ENCODE measurements around the gene TENM4.

The TENM4 gene

GRCh38 chr11:78742430-78742829, 698.4 kb downstream of the TENM4 start:
- no peak for TF ChIP-seq CTCF (IDR thresholded peaks at IDR 0.05; ENCODE audit: low read depth, low read length, missing control alignments)
- H3K4me3 ChIP-seq (ENCODE audit: low read depth, low read length): no peak overlapping the region
- no peak for DNase-seq (ENCODE audit: low read depth)

GRCh38 chr11:78741741-78742140, 699.1 kb downstream of the TENM4 start:
- TF ChIP-seq CTCF (IDR thresholded peaks at IDR 0.05; ENCODE audit: low read depth, low read length, missing control alignments): no peak
- H3K4me3 ChIP-seq (ENCODE audit: low read depth, low read length): no peak overlapping the region
- no peak for DNase-seq (ENCODE audit: low read depth)

- no peak overlapping the region for H3K4me3 ChIP-seq (ENCODE audit: low read depth, low read length)
- no peak for DNase-seq (ENCODE audit: low read depth)
- no peak for TF ChIP-seq CTCF (IDR thresholded peaks at IDR 0.05; ENCODE audit: low read depth, low read length, missing control alignments)
Observed at GRCh38 chr11:78740199-78741071, 700.4 kb downstream of the TENM4 start.

- no peak for TF ChIP-seq CTCF (IDR thresholded peaks at IDR 0.05; ENCODE audit: low read depth, low read length, missing control alignments)
- no peak overlapping the region for H3K4me3 ChIP-seq (ENCODE audit: low read depth, low read length)
- DNase-seq (ENCODE audit: low read depth): no peak
Observed at GRCh38 chr11:78737891-78738290, 702.9 kb downstream of the TENM4 start.

GRCh38 chr11:78737301-78737700, 703.5 kb downstream of the TENM4 start:
- no peak for TF ChIP-seq CTCF (IDR thresholded peaks at IDR 0.05; ENCODE audit: low read depth, low read length, missing control alignments)
- no peak for DNase-seq (ENCODE audit: low read depth)
- H3K4me3 ChIP-seq (ENCODE audit: low read depth, low read length): no peak overlapping the region

- DNase-seq (ENCODE audit: low read depth): no peak
- no peak overlapping the region for H3K4me3 ChIP-seq (ENCODE audit: low read depth, low read length)
- no peak for TF ChIP-seq CTCF (IDR thresholded peaks at IDR 0.05; ENCODE audit: low read depth, low read length, missing control alignments)
Observed at GRCh38 chr11:78735711-78736110, 705.1 kb downstream of the TENM4 start.

- DNase-seq (ENCODE audit: low read depth): no peak
- TF ChIP-seq CTCF (IDR thresholded peaks at IDR 0.05; ENCODE audit: low read depth, low read length, missing control alignments): no peak
- no peak overlapping the region for H3K4me3 ChIP-seq (ENCODE audit: low read depth, low read length)
Observed at GRCh38 chr11:78733031-78733430, 707.8 kb downstream of the TENM4 start.
